Psoas muscle (tissue), 8 donors: ENCODE results near the gene SCN4B. TPM values are rescaled to one million over a fixed set of nuclear protein-coding genes. Genes with fewer than 3 reads are reported as not detected.

Source experiments
- ATAC-seq, 4 donors: fragments of 200-7000 bp; cut with Tn5 transposase; one replicate each; pipeline ENCODE4 v1.9.1; 2020; ENCODE audit warnings: moderate library complexity in 3 of 4, mild to moderate bottlenecking in 2 of 4
- DNase-seq, 2 donors: peaks; one replicate each; pipeline ENCODE4 v3.0.0-alpha.2; 2020
- H3K27ac ChIP-seq: fragments of 200-600 bp; one replicate; pipeline ENCODE4 v1.8.0; 2022
- H3K27me3 ChIP-seq, 3 donors: fragments of 200-600 bp in 1 of 3; one replicate each; pipeline versions ENCODE4 v1.6.1 to v1.8.0; 2013 to 2022; ENCODE audit warnings: low read length in 2 of 3, mild to moderate bottlenecking in 2 of 3, moderate library complexity in 1 of 3; ENCODE audit not compliant: insufficient read depth in 3 of 3
- H3K36me3 ChIP-seq, 2 donors: fragments of 200-600 bp in 1 of 2; one replicate each; pipeline versions ENCODE4 v1.6.1 to v1.8.0; 2013 to 2022; ENCODE audit warnings: low read depth in 1 of 2, mild to moderate bottlenecking in 1 of 2, moderate library complexity in 1 of 2; ENCODE audit not compliant: insufficient read depth in 1 of 2
- H3K4me1 ChIP-seq: fragments of 200-600 bp; one replicate; pipeline ENCODE4 v1.8.0; 2022
- H3K4me3 ChIP-seq: fragments of 200-600 bp; one replicate; pipeline ENCODE4 v1.8.0; 2022; ENCODE audit warnings: mild to moderate bottlenecking
- H3K9me3 ChIP-seq: fragments of 200-600 bp; one replicate; pipeline ENCODE4 v1.8.0; 2022
- WGBS, 3 donors: extraction: QIAGEN DNeasy Blood & Tissue Kit; methylation state at CpG; one replicate each; pipeline versions ENCODE4 v1.1.6 to v1.1.7; 2013; 5-methylcytosine and 5-hydroxymethylcytosine counted together
- intact Hi-C, 2 donors: fragments of 100-400 bp; cut with DNase I; formaldehyde crosslinking; loops; one replicate each; pipeline versions ENCODE4 v1.11.0 to v1.14.2; 2022
- polyA plus RNA-seq, 3 donors: library from polyadenylated mRNA; stranded (reverse); fragments of 200-250 nt; gene quantifications; one replicate each; pipeline ENCODE4 v1.2.3, GENCODE V29; 2013
- total RNA-seq, 4 donors: library from RNA; stranded (reverse); fragmentation: NEBNext Ultra II Directional in 2 of 4; extraction: Animal tissue kit (Norgen Biotek cat#: 25700) in 2 of 4; gene quantifications; one replicate each; pipeline versions ENCODE4 v1.2.1 to v1.2.4, GENCODE V29; 2021 to 2023
- TF ChIP-seq, protein P1 (sequence below): fragments of 200-600 bp; IDR thresholded peaks from one replicate; pipeline ENCODE4 v1.8.0; 2022; ENCODE audit warnings: antibody characterized with exemption
- donor health status: healthy with polysubstance abuse.
- donor health status: DM: no; HTN: no; CAD: no; lungs with moderate emphysema.
- donor health status: Bipolar disorder and iron deficiency.
- donor health status: healthy.
- donor health status: DM: yes; HTN: yes; CAD: no.
- donor health status: DM: no; HTN: no; CAD: no.
- donor health status: DM: no; HTN: no; CAD: no.
- donor health status: DM: yes; HTN: yes; CAD: no.

The SCN4B gene
- total and polyA plus RNA-seq, 7 donors, result 3.6 to 15.1 (median 6.3) TPM

DNA sequence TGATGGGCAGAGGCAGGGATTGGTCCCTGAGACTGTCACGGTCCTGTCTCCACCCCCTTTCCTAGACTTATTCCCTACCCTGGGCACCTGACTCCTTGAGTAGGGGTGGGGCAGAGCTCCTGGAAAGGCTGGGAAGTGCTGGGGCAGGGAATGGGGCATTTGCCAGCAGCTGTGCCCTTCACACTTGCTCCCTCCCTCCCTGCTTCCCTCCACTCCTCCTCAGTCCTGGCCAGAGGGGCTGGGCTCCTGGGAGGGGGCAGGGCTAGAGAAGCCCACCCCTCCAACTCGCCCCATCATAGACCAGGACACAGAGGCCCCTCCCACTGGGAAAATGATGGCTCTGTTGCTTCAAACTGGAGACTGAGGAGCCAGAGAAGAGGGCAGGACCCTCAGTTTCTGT lies 12.3 kb upstream of the SCN4B start:
- DNase-seq (no peak), ATAC-seq (no peak)
- Histone ChIP-seq H3K27me3 (no peaks in the 10 kb centered on the region), H3K36me3 (no peaks in the 10 kb centered on the region), H3K9me3 (no peaks in the 10 kb centered on the region), H3K4me1 (no peaks in the 10 kb centered on the region), H3K27ac (no peak overlapping the region), H3K4me3 (no peak overlapping the region)
- intact Hi-C loops, result no loop called here
- TF ChIP-seq, protein P1, sequence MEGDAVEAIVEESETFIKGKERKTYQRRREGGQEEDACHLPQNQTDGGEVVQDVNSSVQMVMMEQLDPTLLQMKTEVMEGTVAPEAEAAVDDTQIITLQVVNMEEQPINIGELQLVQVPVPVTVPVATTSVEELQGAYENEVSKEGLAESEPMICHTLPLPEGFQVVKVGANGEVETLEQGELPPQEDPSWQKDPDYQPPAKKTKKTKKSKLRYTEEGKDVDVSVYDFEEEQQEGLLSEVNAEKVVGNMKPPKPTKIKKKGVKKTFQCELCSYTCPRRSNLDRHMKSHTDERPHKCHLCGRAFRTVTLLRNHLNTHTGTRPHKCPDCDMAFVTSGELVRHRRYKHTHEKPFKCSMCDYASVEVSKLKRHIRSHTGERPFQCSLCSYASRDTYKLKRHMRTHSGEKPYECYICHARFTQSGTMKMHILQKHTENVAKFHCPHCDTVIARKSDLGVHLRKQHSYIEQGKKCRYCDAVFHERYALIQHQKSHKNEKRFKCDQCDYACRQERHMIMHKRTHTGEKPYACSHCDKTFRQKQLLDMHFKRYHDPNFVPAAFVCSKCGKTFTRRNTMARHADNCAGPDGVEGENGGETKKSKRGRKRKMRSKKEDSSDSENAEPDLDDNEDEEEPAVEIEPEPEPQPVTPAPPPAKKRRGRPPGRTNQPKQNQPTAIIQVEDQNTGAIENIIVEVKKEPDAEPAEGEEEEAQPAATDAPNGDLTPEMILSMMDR, result no peak
- 68 to 82% (median 72%) methylated on average over 2 of the region's 2 CpGs for WGBS, 3 donors

- H3K27me3 ChIP-seq, result no peaks in the 10 kb centered on the region
- no peak overlapping the region for H3K27ac ChIP-seq
- DNase-seq (peak in 1 of 2 donors; percentile 31), ATAC-seq (no peak)
- intact Hi-C loops, result no loop called here
- no peak overlapping the region for H3K4me3 ChIP-seq
- WGBS, 3 donors, result 72 to 84% (median 76%) methylated on average over 5 of the region's 5 CpGs
- H3K36me3 ChIP-seq, result no peaks in the 10 kb centered on the region
- H3K4me1 ChIP-seq, result no peaks in the 10 kb centered on the region
- no peaks in the 10 kb centered on the region for H3K9me3 ChIP-seq
- TF ChIP-seq, protein P1, result no peak
Measured at GRCh38 chr11:118163494-118163893, 10.9 kb upstream of the SCN4B start.

- Histone ChIP-seq H3K27ac (no peak overlapping the region), H3K36me3 (no peaks in the 10 kb centered on the region), H3K27me3 (no peaks in the 10 kb centered on the region), H3K9me3 (no peaks in the 10 kb centered on the region), H3K4me1 (no peaks in the 10 kb centered on the region), H3K4me3 (no peak overlapping the region)
- ATAC-seq (no peak), DNase-seq (no peak)
- TF ChIP-seq, protein P1, result no peak
- 81 to 87% (median 85%) methylated on average over 3 of the region's 3 CpGs for WGBS, 3 donors
- intact Hi-C loops, result no loop called here
Measured at GRCh38 chr11:118162846-118163245, 10.2 kb upstream of the SCN4B start.

GRCh38 chr11:118161786-118162185 lies 9.2 kb upstream of the SCN4B start:
- Histone ChIP-seq H3K9me3 (no peaks in the 10 kb centered on the region), H3K27me3 (no peaks in the 10 kb centered on the region), H3K27ac (no peak overlapping the region), H3K4me3 (no peak overlapping the region), H3K36me3 (no peaks in the 10 kb centered on the region), H3K4me1 (no peaks in the 10 kb centered on the region)
- TF ChIP-seq, protein P1, result no peak
- ATAC-seq, result no peak
- DNase-seq, result peak in 1 of 2 donors; percentile 7
- intact Hi-C loops, result no loop called here
- WGBS, 3 donors, result 75 to 93% (median 84%) methylated on average over 6 of the region's 6 CpGs

GRCh38 chr11:118157186-118157895 lies 4.7 kb upstream of the SCN4B start:
- no peak overlapping the region for H3K4me3 ChIP-seq
- no peak overlapping the region for H3K27ac ChIP-seq
- TF ChIP-seq, protein P1, result no peak
- H3K27me3 ChIP-seq, result peaks cover 0 to 14% (median 0%) of the 10 kb centered on the region in 3 donors
- ATAC-seq, result peak in 3 of 4 donors; percentile 5 to 27 (median 12)
- no peaks in the 10 kb centered on the region for H3K9me3 ChIP-seq
- no peaks in the 10 kb centered on the region for H3K36me3 ChIP-seq
- H3K4me1 ChIP-seq, result peaks cover 18% of the 10 kb centered on the region
- WGBS, 3 donors, result 21 to 31% (median 29%) methylated on average over 10 of the region's 10 CpGs
- intact Hi-C loops, result no loop called here
- DNase-seq, result no peak
